Ureter (tissue), 1 donor: ENCODE data around the gene ITGA6. TPM values are rescaled to one million over a fixed set of nuclear protein-coding genes. Genes with fewer than 3 reads are reported as not detected.
A peak's percentile ranks its signal among the peaks of the same experiment; 100 is the strongest.

Source experiments
- DNase-seq: peaks from one replicate; pipeline ENCODE4 v3.0.0-alpha.2; 2020; ENCODE audit warnings: low spot score
- total RNA-seq: library from RNA; stranded (reverse); gene quantifications from one replicate; pipeline ENCODE4 v1.2.4, GENCODE V29; 2023
- donor health status: DM: yes; HTN: yes; CAD: no.

ITGA6 gene
- total RNA-seq, 1 donor from 2014 or later, result 109 TPM

DNA sequence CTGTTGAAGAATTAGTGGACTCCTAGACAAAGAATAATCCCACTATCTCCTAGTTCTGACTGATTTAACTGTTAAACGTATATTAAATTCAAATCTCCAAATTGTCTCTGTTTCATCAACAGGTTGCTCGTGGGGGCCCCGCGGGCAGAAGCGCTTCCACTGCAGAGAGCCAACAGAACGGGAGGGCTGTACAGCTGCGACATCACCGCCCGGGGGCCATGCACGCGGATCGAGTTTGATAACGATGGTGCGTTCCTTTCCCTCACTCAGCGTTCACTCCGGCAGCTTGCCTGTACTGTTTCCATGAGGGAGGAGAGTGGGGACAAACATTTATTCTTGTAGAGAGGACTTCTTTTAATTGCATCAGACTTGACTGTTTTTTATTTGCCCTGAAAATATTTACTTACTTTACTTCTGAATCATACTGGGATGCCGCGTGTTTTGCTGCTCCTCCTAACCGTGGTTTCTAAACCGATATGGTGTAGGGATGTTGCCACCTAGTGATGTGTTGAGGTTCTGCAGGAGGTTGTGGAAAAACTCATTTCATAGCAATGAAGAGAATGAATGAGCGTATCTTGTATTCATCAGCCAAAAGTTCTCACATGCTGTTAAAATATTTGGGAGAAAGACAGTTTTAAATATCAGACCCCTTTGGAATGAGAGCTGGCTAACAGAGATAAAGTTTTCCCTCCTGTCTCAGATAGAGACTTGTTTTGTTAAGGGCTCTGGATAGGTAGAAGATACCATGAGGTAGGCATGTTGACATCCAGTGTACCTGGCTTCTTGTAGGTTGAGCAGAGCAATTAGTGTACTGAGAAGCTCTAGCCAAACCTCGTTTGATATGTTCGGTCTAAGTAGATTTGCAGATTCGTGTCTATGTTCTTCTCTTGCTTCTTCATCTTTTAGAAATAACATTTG is 38.3 kb downstream of the ITGA6 start:
- peak; percentile 86 for DNase-seq

DNA sequence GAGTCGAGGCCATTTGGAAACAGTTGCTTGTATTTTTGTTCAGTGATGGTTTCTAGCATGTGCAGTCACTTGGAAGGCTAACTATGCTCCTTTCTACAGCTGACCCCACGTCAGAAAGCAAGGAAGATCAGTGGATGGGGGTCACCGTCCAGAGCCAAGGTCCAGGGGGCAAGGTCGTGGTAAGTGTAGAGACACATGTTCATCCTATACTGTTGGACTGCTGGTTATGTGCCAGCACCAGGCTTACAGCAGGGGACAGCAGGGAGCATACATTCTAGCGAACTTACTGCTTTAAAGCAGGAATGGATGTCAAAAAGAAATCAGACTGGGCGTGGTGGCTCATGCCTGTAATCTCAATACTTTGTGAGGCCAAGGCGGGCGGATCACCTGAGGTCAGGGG is 40.0 kb downstream of the ITGA6 start:
- no peak for DNase-seq

DNA sequence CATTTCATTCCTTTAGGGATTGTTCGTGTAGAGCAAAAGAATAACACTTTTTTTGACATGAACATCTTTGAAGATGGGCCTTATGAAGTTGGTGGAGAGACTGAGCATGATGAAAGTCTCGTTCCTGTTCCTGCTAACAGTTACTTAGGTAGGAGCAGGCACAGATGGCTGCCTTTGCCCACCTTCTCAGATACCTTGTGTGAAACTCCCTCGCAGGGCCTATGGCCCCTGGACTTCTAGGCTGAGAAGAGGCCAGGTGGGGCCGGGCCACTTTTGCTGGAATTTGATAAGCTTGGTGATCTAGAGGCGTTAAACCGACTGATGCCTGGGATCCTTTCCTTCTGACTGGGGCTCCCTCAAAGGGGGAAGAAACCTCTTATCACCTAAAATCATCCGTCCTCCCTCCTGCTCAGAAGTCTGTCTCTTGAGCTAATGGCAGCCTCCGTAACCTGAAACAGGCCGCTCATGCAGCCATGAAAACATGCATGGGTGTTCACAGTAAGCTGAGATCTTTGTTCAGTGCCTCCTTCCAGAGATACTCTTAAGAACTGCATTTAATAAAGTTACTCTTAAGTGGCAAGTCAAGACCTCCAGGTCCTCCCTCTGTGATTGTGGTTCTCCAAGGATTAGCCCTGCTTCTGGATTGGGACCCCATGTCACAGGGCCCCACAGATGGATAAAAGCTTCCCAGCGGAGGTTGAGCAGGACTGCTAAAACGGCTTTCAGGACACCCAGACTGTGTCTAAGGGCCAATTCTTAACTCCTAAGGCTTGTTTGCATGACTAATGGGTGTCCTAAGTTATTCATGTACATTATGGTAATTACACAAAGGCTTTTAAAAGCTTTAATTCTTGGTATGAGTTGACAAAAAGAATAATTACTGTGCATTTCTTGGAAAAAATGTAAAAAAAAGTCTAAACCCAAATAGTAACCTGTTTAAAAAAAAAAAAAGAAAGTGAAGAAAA is 43.9 kb downstream of the ITGA6 start:
- no peak for DNase-seq

DNA sequence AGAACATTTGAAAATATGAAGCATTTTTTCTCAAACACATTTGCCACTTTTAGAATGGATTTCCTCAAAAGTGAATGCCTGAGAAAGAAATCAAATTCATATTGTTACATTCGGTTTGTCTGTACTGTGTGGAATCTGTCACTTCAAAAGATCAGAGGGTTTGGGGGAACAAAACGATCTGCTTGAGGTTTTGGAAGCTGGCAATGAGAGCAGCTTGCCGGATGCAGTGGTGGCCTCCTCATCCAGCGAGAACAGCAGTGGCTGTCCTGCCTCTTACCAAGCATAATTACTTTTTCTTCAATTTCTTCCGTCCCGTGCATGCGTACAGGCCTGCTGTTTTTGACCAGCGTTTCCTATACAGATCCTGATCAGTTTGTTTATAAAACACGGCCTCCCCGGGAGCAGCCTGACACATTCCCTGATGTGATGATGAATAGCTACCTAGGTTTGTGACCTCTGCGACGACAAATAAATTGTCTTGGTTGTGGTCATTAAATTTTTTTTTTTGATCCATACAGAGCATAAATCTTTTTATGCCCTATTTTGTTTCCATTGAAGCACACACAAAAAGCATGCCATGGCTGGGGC is 45.2 kb downstream of the ITGA6 start:
- no peak for DNase-seq

DNA sequence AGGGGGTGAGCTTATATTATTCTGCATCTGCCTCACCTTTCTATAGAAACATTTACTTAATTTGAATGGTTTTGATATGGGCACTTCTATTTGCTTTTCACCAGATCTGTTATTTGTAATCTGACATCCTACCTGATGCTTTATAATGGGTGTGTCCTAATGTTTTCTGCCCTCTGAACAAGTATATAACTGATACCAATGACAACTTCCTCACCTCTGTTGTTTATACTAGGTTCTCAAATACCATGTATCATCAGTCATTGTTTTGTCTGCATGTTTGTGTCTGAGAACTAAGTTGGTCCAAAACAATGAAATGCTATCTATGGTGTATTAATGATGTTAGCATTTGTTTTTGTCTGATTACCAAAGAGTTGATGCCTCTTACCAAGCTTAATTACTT is 45.8 kb downstream of the ITGA6 start:
- DNase-seq, result no peak

DNA sequence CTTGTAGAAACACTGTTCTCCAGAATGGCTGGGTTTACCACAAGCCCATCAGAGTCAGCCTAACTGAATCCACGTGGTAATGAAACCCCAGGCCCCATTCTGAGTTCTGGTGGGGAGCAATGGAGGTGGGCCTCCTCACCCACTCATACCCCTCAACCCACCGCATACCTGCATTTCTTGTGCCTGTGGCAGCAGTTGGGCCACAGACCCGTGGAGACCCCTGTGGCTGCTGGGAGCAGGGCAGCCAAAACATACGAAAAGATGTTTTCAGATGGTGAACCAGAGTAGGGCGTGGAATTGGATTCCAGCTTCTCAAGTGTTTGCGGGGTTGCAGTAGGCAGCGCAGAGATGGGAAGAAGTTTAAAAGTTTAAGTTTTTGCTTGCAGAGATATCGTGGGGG is 51.0 kb downstream of the ITGA6 start:
- no peak for DNase-seq

DNA sequence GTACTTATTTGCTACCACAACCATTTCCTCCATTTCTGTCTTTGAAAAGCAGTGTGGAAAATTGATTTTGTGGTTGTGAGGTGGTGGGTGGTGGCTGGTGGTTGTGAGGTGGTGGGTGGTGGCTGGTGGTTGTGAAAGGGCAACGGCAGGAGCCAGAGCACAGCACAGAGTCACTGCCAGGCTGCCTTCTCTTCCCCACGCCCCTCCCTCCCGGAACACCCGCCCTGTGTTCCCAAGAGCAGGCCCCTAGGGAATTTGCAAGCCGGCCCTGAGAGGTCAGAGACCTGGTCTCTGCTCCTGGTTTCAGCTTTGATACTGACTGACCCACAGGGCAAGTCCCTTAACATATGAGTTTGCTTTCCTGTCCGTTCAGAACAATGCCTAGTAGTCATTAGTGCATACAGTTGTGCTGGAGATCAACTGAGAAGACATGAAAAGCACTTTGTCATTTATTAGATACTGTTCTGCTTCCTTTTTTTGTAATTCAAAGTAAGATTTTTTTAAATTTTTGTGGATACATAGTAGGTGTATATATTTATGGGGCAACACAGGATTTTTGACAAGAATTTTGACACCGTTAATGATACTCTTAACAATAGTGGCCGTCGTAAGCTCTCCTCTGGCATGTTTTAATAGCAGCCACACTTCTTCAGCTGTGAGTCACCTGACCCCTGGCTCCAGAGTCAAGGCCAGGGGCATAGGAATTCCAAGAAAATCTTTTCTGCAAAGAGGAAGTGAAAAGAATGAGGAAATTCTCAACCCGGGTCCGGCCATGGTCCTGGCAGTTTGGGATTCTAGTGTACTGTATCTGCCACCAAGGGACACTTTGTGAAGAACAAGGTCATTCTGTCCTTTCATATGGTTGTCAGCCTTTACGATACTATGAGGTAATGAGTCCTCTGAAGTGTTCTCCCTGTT is 53.2 kb downstream of the ITGA6 start:
- DNase-seq, result no peak

DNA sequence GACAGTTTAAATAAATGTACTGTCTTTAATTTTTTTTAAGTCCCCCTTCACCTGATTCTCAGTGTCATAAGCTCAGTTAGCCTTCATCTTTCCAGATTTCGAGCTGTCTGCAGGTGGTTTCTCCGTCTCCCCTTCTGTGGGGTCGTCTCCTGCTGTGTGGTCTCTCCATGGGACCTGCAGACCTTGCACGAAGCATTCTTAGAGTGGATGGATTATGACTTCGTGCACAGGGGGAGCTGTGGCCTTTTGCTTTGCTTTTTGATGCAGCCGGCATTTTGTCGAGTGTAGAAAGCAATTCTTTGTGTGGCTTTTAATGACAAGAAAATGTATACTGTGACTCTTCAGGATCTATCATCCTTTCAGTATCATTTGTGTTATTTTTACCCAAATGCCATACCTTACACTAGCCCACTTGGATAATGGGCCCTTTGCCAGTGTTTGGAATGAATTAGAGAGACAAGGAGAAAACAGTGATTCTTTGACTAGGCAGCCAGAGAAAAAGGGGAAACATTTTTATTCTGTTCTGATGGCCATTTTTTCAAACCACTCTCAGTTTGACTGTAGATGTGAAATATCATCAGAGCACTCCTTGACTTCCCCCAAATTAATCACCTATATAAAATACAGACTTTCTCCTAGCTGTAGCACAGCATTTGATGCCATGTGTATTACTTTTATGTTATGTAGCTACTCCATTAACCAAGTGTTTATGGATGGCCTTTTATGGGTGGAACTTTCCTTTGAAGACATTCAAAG is 54.3 kb downstream of the ITGA6 start:
- no peak for DNase-seq

DNA sequence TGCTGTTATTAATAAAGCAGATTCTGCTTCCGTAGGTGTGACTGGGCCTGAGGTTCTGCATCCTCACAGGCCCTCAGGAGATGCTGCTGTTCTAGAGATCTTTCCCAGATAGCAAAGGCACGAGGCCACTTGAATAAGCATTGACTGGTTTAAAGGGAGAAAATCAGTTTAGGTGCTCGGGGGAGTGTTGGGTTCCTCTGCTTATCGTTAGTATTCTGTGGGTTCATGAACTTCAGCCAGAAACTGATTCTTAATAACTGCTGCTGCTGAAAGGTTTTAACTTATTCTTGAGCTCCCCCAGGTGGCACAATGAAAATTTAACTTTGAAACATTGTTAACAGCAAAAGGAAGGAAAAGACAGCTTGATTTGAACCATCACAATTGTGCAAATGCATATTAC is 56.9 kb downstream of the ITGA6 start:
- DNase-seq, result no peak

DNA sequence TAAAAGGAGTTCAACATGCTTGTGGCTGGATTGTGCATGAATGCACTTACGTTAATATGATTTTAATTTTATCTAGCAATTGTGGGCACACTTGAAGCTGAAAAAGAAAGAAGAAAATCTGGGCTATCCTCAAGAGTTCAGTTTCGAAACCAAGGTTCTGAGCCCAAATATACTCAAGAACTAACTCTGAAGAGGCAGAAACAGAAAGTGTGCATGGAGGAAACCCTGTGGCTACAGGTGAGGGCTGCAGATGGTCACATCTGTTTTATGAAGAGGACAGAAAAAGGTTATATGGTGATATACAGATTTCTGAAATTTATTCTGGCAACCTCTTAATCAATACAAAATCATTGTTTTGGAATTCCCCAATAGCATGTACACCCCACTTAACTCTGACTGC is 57.3 kb downstream of the ITGA6 start:
- no peak for DNase-seq

DNA sequence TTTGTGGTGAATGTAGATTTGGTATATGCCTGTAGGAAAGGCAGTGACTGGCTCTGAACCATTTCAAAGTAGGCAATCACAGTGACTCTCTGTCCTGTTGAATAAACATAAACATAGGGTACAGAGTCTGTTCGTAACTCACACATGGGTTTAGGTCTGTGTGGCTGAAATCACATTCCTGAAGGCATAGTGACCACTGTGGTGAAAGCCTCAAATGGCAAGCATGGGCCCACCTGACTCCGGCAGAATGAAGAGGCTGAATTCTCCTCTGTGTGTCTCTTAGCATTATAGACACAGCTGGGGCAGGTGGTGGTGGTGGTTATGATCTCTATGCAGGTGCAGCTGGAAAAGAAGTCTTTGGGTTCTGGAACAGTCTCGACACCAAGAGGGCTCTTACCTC is 61.2 kb downstream of the ITGA6 start:
- no peak for DNase-seq

DNA sequence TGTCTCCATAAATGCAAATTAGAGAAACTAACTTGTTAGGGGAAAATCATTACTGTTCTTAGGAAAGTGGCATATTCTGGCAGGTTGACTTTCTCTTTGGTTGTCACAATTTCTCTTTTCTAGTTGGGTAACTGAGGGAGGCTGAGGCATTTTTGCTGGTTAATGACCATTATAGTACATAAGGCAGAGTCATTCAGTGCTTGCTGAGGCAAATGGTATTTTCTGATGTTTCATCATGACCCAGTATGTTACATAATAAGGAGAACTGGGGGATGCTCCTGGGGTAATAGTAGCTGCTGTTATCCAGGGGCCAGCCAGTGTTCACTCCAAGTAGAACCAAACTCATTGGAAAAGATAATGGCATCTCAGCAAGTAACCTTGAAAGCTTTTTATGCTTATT is 62.3 kb downstream of the ITGA6 start:
- no peak for DNase-seq

DNA sequence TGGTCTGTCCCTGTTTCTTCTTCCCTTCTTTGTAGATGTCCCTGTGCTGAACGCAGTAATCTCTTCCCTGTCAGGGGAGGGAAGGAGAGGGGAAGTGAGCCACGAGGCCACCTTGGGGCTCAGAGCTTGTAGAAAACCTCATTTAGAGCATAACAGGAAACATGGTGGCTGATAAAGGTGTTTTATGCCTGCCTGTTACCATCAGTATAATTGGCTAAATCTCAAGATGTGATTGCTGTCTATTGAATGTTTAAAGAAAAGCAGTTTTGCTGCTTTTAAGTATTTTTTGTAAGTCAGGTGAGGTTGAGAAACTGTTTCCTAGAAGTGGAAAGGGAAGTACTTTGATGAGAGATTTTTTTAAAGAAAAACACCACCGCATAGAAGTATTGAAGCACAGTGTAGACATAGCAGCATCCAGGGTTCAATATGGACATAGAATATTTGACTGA is 68.8 kb downstream of the ITGA6 start:
- DNase-seq, result no peak

DNA sequence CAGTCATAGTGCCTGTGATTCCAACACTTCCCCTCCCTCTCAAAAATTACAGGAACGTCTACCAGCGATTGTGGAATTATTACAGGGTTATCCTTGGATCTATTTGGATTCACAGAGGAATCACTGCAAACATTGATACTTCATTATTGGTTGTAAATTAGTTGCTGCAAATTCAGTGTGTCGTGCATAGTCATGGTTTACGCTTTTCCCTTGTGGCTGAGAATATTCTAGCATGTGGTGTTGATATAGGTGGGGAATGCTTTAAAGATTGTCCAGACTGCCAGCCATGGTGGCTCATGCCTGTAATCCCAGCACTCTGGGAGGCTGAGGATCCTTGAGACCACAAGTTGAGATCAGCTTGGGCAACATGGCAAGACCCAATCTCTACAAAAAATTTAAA is 79.8 kb downstream of the ITGA6 start:
- no peak for DNase-seq

DNA sequence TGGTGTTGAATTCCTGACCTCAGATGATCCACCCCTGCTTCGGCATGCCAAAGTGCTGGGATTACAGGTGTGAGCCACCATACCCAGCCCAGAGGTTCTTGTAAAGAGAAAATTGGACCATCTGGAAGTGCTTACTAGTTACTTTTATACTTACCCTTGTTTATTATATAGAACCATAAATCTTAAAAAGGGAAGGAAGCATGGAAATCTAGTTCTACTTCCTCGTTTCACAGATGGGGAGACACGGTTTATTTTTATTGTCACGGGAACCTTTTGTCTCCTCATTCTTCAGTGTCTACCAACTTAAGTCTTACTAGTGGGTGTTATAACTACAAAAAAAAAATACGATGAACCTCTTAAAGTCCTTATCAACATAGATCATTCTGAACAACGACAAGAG is 82.7 kb downstream of the ITGA6 start:
- no peak for DNase-seq

DNA sequence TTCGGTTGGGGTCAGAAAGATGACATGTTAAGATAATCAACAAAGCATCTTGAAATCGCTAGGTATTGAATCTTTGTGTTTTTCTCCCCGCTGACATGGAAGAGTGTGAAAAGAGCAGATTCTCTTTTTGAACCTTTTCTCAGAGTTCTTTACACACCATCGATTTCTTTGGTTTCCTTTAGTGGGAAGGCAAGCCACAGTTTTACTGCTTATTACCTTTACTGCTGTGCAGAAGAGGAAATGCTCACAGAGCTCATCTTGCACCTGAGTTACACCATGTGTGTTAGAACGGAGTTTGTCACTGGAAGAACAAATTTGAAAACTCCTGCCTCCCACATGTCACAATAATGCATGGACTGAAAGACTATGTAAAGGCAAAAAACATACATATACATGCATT is 83.2 kb downstream of the ITGA6 start:
- no peak for DNase-seq

DNA sequence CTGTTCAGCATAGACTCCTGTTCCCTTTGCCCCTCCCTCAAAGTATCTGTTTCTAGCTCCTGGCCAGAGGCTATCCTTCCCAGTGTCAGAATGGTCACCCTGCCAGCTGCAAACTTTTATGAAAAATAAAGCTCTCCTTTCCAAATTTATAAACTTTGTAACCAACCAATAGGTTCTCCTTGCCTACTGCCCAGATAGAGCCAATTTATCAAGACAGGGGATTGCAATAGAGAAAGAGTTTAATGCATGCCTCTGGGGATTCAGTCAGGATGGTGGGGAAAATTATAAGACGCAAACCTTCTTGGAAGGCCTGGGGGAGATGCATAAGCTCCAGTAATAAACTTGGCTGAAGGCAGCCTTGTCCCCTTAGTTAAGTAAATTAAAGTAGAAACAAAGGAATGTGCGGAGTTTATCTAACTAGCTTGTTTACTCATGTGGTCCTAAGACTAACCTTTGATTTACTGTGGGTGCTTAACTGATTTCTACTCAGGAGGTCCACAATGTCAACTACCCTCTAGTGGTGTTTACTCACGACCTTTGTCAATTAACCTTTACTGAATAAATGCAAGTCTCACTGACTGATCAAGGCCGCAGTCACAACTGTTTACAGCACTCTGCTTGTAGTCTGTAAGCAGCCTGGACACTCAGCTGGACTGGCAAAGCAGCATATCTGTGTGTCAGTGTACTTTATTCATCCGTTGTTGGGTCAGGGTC is 85.6 kb downstream of the ITGA6 start:
- no peak for DNase-seq

DNA sequence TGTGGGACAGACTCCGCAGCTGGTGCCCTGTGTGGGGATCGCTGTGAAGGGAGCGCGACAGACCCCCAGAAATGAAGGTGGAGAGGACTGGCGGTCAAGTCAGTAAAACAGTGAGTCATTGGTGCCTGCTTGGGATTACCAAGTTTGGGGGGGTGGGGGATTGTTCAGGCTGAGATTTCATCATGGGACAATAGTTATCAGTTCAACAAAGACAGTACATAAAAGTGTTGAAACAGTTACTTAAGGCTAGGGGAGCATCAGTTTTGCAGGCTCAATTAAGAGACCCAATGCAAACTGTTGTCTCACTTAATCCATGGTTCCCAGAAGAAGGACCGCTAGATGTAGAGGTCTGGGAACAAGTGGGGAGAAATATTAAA is 86.1 kb downstream of the ITGA6 start:
- DNase-seq, result no peak

DNA sequence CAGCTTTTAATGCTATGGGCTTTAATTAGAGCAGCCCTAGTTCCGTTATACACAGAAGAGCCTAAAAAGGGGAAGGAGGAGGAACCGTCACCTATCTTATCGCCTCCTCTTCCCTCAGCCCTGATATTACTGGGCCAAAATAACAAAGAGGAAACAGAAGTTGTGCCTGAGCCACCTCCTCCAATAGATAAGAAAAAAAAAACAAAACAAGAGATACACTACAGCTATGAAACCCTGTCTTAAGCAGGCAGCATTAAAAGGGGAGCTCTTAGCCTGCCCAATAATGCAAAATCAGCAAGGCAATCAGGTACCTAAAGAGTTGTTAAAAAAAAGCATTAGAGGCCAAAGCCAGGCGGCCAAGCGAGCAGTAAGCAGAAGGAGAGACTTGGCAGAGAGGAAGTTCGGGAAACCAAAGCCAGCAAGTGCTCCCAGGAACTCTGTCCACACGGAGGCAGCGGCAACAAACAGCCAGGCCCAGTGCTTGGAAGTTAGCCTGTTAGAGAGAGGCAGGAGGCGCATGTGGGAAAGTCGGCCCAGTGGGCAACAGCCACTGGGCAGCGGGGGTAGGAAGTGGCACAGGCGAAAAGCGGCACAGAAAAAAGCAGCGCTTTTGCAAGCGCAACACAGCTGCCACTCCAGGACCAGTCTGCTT is 86.7 kb downstream of the ITGA6 start:
- no peak for DNase-seq
